Pancreas (tissue), 10 donors: ENCODE data around the gene SCD5. TPM values are rescaled to one million over a fixed set of nuclear protein-coding genes. Genes with fewer than 3 reads are reported as not detected.

Experiments
- ATAC-seq, 4 donors: fragments of 200-7000 bp; cut with Tn5 transposase; one replicate each; pipeline versions ENCODE4 v1.8.0 to v1.9.1; 2020; ENCODE audit warnings: mild to moderate bottlenecking in 4 of 4, moderate library complexity in 4 of 4
- DNase-seq, 6 donors: peaks; one replicate each; pipeline ENCODE4 v3.0.0-alpha.2; 2020
- FAIRE-seq: peaks from 2 replicates; lab custom pipeline; 2012; peaks lifted over from hg19 to GRCh38; lab: Jason Lieb, UNC
- H3K27ac ChIP-seq, 4 donors: fragments of 200-600 bp; sonication (generic); 1 replicate in 3 of 4; 2 replicates in 1 of 4; pipeline versions ENCODE4 v1.5.0 to v1.8.0; 2020
- H3K27me3 ChIP-seq, 4 donors: fragments of 200-600 bp; one replicate each; pipeline ENCODE4 v1.8.0; 2021
- H3K36me3 ChIP-seq, 3 donors: fragments of 200-600 bp; sonication (generic) in 1 of 3; one replicate each; pipeline versions ENCODE4 v1.5.0 to v1.8.0; 2020 to 2021
- H3K4me1 ChIP-seq, 3 donors: fragments of 200-600 bp; one replicate each; pipeline ENCODE4 v1.8.0; 2021
- H3K4me3 ChIP-seq, 4 donors: fragments of 200-600 bp; sonication (generic) in 2 of 4; one replicate each; pipeline versions ENCODE4 v1.5.0 to v1.8.0; 2020 to 2021
- H3K9me3 ChIP-seq, 4 donors: fragments of 200-600 bp; one replicate each; pipeline ENCODE4 v1.8.0; 2021
- CTCF ChIP-seq, 4 donors: fragments of 200-600 bp; sonication (generic) in 3 of 4; IDR thresholded peaks; one replicate each; pipeline versions ENCODE4 v1.5.0 to v1.8.0; 2021; ENCODE audit warnings: antibody characterized with exemption in 4 of 4
- WGBS, 2 donors: extraction: QIAGEN DNeasy Blood & Tissue Kit; methylation state at CpG; one replicate each; pipeline ENCODE4 v1.1.7; 2013; 5-methylcytosine and 5-hydroxymethylcytosine counted together
- intact Hi-C, 3 donors: fragments of 100-400 bp; cut with DNase I; formaldehyde crosslinking; loops; one replicate each; pipeline versions ENCODE4 v1.11.1 to v1.14.2; 2022
- polyA plus RNA-seq, 2 donors: library from polyadenylated mRNA; stranded (reverse); fragments of 200-250 nt; gene quantifications; one replicate each; pipeline ENCODE4 v1.2.3, GENCODE V29; 2013
- total RNA-seq, 6 donors: library from RNA; stranded (reverse); fragmentation: NEBNext Ultra II Directional in 4 of 6; extraction: Animal tissue kit (Norgen Biotek cat#: 25700) in 4 of 6; gene quantifications; one replicate each; pipeline versions ENCODE4 v1.2.1 to v1.2.4, GENCODE V29; 2021 to 2023
- donor health status: healthy with polysubstance abuse.
- donor health status: DM: no; HTN: no; CAD: no; lungs with moderate emphysema.
- donor health status: DM: no; HTN: no; CAD: no.
- donor health status: control.
- donor health status: control.
- donor health status: Bipolar disorder and iron deficiency.
- donor health status: DM: yes; HTN: yes; CAD: no.
- donor health status: DM: no; HTN: no; CAD: no.
- donor health status: DM: no; HTN: no; CAD: no.
- donor health status: DM: yes; HTN: yes; CAD: no.

Gene SCD5
- total and polyA plus RNA-seq, 8 donors, result 19.1 to 58.3 (median 31.3) TPM

GRCh38 chr4:82741188-82741587, 57.4 kb downstream of the SCD5 start:
- Histone ChIP-seq H3K4me3 (no peak overlapping the region), H3K27me3 (no peaks in the 10 kb centered on the region), H3K9me3 (no peaks in the 10 kb centered on the region), H3K4me1 (peaks cover 8 to 15% (median 10%) of the 10 kb centered on the region in 3 donors), H3K36me3 (no peaks in the 10 kb centered on the region), H3K27ac (no peak overlapping the region)
- ATAC-seq, result peak in 3 of 4 donors; percentile 45 to 55 (median 50)
- no peak for FAIRE-seq
- 45 to 51% methylated on average over 5 of the region's 5 CpGs for WGBS, 2 donors
- no peak for TF ChIP-seq CTCF (IDR thresholded peaks at IDR 0.05)
- DNase-seq, result peak in 3 of 6 donors; percentile 33 to 53 (median 48)
- intact Hi-C loops, result no loop called here

GRCh38 chr4:82739287-82740190, 59.1 kb downstream of the SCD5 start:
- WGBS, 2 donors, result 49 to 59% methylated on average over 23 of the region's 23 CpGs
- H3K36me3 ChIP-seq, result no peaks in the 10 kb centered on the region
- intact Hi-C loops, result loop anchor here in 2 of 3 donors (5.0 to 10.0 kb wide), 2 partner anchors 275 to 277 kb away; no protein-coding TSS in a partner anchor
- no peaks in the 10 kb centered on the region for H3K27me3 ChIP-seq
- H3K4me3 ChIP-seq, result no peak overlapping the region
- H3K27ac ChIP-seq, result no peak overlapping the region
- ATAC-seq (peak; percentile 88 to 99 (median 93)), DNase-seq (peak; percentile 65 to 93 (median 83)), FAIRE-seq (no peak)
- peaks cover 2 to 12% (median 8%) of the 10 kb centered on the region in 3 donors for H3K4me1 ChIP-seq
- peak; percentile 88 to 98 (median 94) for TF ChIP-seq CTCF (IDR thresholded peaks at IDR 0.05)
- no peaks in the 10 kb centered on the region for H3K9me3 ChIP-seq

GRCh38 chr4:82737354-82737753, 61.2 kb downstream of the SCD5 start:
- intact Hi-C loops, result loop anchor here in 2 of 3 donors (5.0 to 10.0 kb wide), 2 partner anchors 273 to 275 kb away; no protein-coding TSS in a partner anchor
- peaks cover 0 to 5% (median 3%) of the 10 kb centered on the region in 3 donors for H3K4me1 ChIP-seq
- H3K27ac ChIP-seq, result no peak overlapping the region
- no peaks in the 10 kb centered on the region for H3K27me3 ChIP-seq
- H3K9me3 ChIP-seq, result no peaks in the 10 kb centered on the region
- DNase-seq (no peak), FAIRE-seq (no peak), ATAC-seq (no peak)
- no peaks in the 10 kb centered on the region for H3K36me3 ChIP-seq
- no peak overlapping the region for H3K4me3 ChIP-seq
- no peak for TF ChIP-seq CTCF (IDR thresholded peaks at IDR 0.05)

GRCh38 chr4:82733636-82734035, 65.0 kb downstream of the SCD5 start:
- peak in 1 of 6 donors; percentile 34 for DNase-seq
- 65 to 73% methylated on average over 7 of the region's 7 CpGs for WGBS, 2 donors
- ATAC-seq, result peak; percentile 36 to 71 (median 50)
- Histone ChIP-seq H3K27me3 (no peaks in the 10 kb centered on the region), H3K4me3 (no peak overlapping the region), H3K4me1 (peaks cover 0 to 11% (median 6%) of the 10 kb centered on the region in 3 donors), H3K9me3 (no peaks in the 10 kb centered on the region), H3K27ac (no peak overlapping the region), H3K36me3 (no peaks in the 10 kb centered on the region)
- no peak for TF ChIP-seq CTCF (IDR thresholded peaks at IDR 0.05)
- intact Hi-C loops, result loop anchor here in 1 of 3 donors (10.0 kb wide), 1 partner anchor 269 kb away; no protein-coding TSS in a partner anchor
- no peak for FAIRE-seq
